ENCODE results near the gene RPTOR.

The RPTOR gene

DNA sequence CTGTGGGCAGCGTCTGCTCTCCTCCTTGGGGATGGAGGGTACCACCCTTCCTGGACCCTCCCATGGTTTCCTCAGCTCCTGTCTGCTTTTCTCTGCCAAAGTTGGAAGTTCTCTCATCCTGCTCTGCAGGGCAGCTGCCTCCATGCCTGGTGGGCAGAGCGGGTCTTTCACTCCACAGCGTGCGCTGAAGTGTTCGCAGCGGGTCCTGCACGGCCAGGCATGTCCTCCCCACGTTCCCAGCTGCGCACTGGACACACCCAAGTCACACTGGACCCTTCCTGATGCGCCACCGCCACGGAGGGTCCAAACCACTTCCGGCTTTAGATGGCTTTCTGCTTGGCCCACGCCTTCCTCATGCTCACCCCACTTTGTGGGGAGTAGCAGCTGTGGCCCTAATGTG, 34.5 kb upstream of the RPTOR start (continued):
- TF ChIP-seq, protein P1, sequence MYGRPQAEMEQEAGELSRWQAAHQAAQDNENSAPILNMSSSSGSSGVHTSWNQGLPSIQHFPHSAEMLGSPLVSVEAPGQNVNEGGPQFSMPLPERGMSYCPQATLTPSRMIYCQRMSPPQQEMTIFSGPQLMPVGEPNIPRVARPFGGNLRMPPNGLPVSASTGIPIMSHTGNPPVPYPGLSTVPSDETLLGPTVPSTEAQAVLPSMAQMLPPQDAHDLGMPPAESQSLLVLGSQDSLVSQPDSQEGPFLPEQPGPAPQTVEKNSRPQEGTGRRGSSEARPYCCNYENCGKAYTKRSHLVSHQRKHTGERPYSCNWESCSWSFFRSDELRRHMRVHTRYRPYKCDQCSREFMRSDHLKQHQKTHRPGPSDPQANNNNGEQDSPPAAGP (tag by site-specific recombination; IDR thresholded peaks at IDR 0.05), result no peak
- no peak for TF ChIP-seq OVOL3 (tag by site-specific recombination; IDR thresholded peaks at IDR 0.05)
- TF ChIP-seq ZNF324 (tag by site-specific recombination; IDR thresholded peaks at IDR 0.05), result no peak

DNA sequence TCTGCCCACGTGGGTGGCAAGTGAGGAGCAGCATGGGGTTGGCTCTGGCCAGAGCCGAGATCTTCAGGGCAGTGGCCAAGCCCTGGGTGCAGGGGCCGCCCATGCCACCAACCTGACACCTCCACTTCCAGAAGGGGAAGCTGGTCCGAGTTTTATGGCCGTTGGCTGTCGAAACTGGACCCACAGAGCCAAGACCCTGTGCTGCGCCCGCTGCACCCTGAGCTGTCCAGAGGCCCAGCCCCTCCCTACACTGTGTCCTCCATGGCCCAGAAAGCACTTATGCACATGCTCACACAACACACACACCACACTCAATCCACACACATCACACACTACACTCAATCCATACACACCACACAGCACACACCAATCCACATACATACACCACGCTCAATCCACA, 33.9 kb upstream of the RPTOR start:
- POLR2A ChIA-PET, result interaction anchor here (0.6 kb wide), 1 partner anchor 30 kb away, joined by 3 read pairs; no protein-coding TSS in a partner anchor
- CTCF ChIA-PET, result no interaction called here
- no peak for TF ChIP-seq ZNF221 (tag by site-specific recombination; IDR thresholded peaks at IDR 0.05; ENCODE audit: borderline replicate concordance)
- TF ChIP-seq KLF10 (tag by site-specific recombination; IDR thresholded peaks at IDR 0.05), result no peak
- no peak for TF ChIP-seq ZSCAN30 (tag by site-specific recombination; IDR thresholded peaks at IDR 0.05)
- TF ChIP-seq GLI2 (tag by site-specific recombination; IDR thresholded peaks at IDR 0.05; ENCODE audit: borderline replicate concordance, low read depth), result no peak
- no peak for TF ChIP-seq ZNF16 (tag by site-specific recombination; IDR thresholded peaks at IDR 0.05; ENCODE audit: low read depth)
- no peak for TF ChIP-seq ZNF664 (tag by site-specific recombination; IDR thresholded peaks at IDR 0.05)
- TF ChIP-seq RBAK (tag by site-specific recombination; IDR thresholded peaks at IDR 0.05), result no peak
- H3K9me3 ChIP-seq (ENCODE audit: control insufficient read depth, insufficient read depth, low read depth, low read length), result no peaks in the 10 kb centered on the region
- H3K27ac ChIP-seq (ENCODE audit: extremely low read depth, low read depth, low read length), result no peak overlapping the region
- no peaks in the 10 kb centered on the region for H3K36me3 ChIP-seq (ENCODE audit: control insufficient read depth in 2 of 2, insufficient read depth in 1 of 2, low read length in 2 of 2)
- no peaks in the 10 kb centered on the region for H3K4me1 ChIP-seq (ENCODE audit: control insufficient read depth, insufficient read depth, low read length)
- H3K4me3 ChIP-seq (ENCODE audit: low read depth, low read length), result no peak overlapping the region

DNA sequence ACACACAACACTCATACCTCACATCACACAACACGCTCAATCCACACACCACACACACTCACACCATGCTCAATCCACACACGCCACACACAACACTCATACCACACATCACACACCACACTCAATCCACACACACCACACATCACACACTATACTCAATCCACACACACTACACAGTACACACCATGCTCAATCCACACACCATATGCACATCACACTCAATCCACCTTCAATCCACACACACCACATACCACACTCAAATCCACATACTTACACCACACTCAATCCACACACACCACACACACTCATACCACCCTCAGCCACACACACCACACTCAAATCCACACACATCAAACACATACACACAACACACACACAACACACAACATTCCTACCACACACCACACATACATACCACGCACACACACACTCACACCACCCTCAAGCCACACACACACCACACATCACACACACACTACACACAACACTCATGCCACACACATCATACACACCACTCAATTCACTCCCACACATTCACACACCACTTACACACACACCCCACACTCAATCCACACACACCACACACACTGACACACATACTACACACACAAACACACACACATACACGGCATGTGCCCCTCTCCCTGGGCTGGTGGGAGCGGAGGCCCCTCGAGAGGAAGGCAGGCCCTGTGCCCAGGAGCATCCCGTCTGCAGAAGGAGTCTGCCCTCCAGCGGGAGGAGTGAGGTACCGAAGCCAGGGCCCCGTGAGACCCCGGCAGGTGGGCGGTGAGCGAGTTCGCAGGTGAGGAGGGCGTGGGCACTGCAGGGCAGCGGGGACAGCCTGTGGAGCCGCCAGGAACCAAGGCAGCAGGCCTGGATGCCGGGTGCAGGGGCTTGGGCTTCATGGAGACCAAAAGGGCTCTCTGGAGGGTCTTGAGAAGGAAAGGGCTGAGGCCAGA, 33.1 kb upstream of the RPTOR start:
- no peaks in the 10 kb centered on the region for H3K4me1 ChIP-seq (ENCODE audit: control insufficient read depth, insufficient read depth, low read length)
- H3K9me3 ChIP-seq (ENCODE audit: control insufficient read depth, insufficient read depth, low read depth, low read length), result no peaks in the 10 kb centered on the region
- H3K4me3 ChIP-seq (ENCODE audit: low read depth, low read length), result no peak overlapping the region
- no peaks in the 10 kb centered on the region for H3K36me3 ChIP-seq (ENCODE audit: control insufficient read depth in 2 of 2, insufficient read depth in 1 of 2, low read length in 2 of 2)
- no peak overlapping the region for H3K27ac ChIP-seq (ENCODE audit: extremely low read depth, low read depth, low read length)
- ChIA-PET POLR2A (interaction anchor here (0.6 kb wide), 2 partner anchors 19 to 29 kb away, joined by 3 read pairs; no protein-coding TSS in a partner anchor), CTCF (no interaction called here)
- TF ChIP-seq ZBTB48 (tag by site-specific recombination; IDR thresholded peaks at IDR 0.05), result 0 out of 2 replicates have a peak, but pooled peaks have one; percentile 23
- TF ChIP-seq, protein P2, sequence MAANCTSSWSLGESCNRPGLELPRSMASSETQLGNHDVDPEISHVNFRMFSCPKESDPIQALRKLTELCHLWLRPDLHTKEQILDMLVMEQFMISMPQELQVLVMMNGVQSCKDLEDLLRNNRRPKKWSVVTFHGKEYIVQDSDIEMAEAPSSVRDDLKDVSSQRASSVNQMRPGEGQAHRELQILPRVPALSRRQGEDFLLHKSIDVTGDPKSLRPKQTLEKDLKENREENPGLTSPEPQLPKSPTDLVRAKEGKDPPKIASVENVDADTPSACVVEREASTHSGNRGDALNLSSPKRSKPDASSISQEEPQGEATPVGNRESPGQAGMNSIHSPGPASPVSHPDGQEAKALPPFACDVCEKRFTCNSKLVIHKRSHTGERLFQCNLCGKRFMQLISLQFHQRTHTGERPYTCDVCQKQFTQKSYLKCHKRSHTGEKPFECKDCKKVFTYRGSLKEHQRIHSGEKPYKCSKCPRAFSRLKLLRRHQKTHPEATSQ (tag by site-specific recombination; IDR thresholded peaks at IDR 0.05), result no peak
- TF ChIP-seq, protein P3, sequence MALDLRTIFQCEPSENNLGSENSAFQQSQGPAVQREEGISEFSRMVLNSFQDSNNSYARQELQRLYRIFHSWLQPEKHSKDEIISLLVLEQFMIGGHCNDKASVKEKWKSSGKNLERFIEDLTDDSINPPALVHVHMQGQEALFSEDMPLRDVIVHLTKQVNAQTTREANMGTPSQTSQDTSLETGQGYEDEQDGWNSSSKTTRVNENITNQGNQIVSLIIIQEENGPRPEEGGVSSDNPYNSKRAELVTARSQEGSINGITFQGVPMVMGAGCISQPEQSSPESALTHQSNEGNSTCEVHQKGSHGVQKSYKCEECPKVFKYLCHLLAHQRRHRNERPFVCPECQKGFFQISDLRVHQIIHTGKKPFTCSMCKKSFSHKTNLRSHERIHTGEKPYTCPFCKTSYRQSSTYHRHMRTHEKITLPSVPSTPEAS (tag by site-specific recombination; IDR thresholded peaks at IDR 0.05), result peak; percentile 81
- TF ChIP-seq ZFHX2 (tag by site-specific recombination; conservative IDR thresholded peaks at IDR 0.05), result peak; percentile 26; the same call in 1 of the 2 replicates
- TF ChIP-seq ZNF404 (tag by site-specific recombination; IDR thresholded peaks at IDR 0.05), result no peak
- 0 out of 2 replicates have a peak, but pooled peaks have one; percentile 65 for TF ChIP-seq ZNF311 (tag by site-specific recombination; IDR thresholded peaks at IDR 0.05; ENCODE audit: borderline replicate concordance)
- 0 out of 2 replicates have a peak, but pooled peaks have one; percentile 18 for TF ChIP-seq YY2 (tag by site-specific recombination; IDR thresholded peaks at IDR 0.05)
- peak; percentile 56; the same call in 1 of the 2 replicates for TF ChIP-seq SALL2 (tag by site-specific recombination; IDR thresholded peaks at IDR 0.05; ENCODE audit: borderline replicate concordance)
- TF ChIP-seq EGR2 (tag by site-specific recombination; IDR thresholded peaks at IDR 0.05; ENCODE audit: low read depth), result 0 out of 2 replicates have a peak, but pooled peaks have one; percentile 27
- TF ChIP-seq ZNF549 (tag by site-specific recombination; IDR thresholded peaks at IDR 0.05), result no peak
- TF ChIP-seq ZNF544 (tag by site-specific recombination; IDR thresholded peaks at IDR 0.05), result 0 out of 2 replicates have a peak, but pooled peaks have one; percentile 26
- no peak for TF ChIP-seq ZNF747 (tag by site-specific recombination; IDR thresholded peaks at IDR 0.05)
- TF ChIP-seq, protein P4, sequence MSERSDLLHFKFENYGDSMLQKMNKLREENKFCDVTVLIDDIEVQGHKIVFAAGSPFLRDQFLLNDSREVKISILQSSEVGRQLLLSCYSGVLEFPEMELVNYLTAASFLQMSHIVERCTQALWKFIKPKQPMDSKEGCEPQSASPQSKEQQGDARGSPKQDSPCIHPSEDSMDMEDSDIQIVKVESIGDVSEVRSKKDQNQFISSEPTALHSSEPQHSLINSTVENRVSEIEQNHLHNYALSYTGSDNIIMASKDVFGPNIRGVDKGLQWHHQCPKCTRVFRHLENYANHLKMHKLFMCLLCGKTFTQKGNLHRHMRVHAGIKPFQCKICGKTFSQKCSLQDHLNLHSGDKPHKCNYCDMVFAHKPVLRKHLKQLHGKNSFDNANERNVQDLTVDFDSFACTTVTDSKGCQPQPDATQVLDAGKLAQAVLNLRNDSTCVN (tag by site-specific recombination; optimal IDR thresholded peaks at IDR 0.05), result peak; percentile 11
- peak; percentile 66; the same call in 1 of the 2 replicates for TF ChIP-seq ZNF571 (tag by site-specific recombination; IDR thresholded peaks at IDR 0.05)
- TF ChIP-seq, protein P5, sequence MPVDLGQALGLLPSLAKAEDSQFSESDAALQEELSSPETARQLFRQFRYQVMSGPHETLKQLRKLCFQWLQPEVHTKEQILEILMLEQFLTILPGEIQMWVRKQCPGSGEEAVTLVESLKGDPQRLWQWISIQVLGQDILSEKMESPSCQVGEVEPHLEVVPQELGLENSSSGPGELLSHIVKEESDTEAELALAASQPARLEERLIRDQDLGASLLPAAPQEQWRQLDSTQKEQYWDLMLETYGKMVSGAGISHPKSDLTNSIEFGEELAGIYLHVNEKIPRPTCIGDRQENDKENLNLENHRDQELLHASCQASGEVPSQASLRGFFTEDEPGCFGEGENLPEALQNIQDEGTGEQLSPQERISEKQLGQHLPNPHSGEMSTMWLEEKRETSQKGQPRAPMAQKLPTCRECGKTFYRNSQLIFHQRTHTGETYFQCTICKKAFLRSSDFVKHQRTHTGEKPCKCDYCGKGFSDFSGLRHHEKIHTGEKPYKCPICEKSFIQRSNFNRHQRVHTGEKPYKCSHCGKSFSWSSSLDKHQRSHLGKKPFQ (tag by site-specific recombination; IDR thresholded peaks at IDR 0.05), result peak; percentile 70
